HFFc6 (cell line): Measurements from ENCODE around the gene PINLYP. TPM values are rescaled to one million over a fixed set of nuclear protein-coding genes. Genes with fewer than 3 reads are reported as not detected.

Experiments used
- DNase-seq: peaks from one replicate; pipeline ENCODE4 v3.0.0-alpha.2; 2018
- H3K27ac Mint-ChIP-seq: 2 replicates; pipeline ENCODE4 v1.8.0; 2020; ENCODE audit warnings: mild to moderate bottlenecking, mixed read lengths
- H3K27me3 Mint-ChIP-seq: 2 replicates; pipeline ENCODE4 v1.8.0; 2021; ENCODE audit warnings: mild to moderate bottlenecking, moderate library complexity, mixed read lengths; ENCODE audit not compliant: insufficient read depth
- H3K36me3 Mint-ChIP-seq: 2 replicates; pipeline ENCODE4 v1.8.0; 2021; ENCODE audit warnings: low read depth, mixed read lengths
- H3K4me1 Mint-ChIP-seq: 2 replicates; pipeline ENCODE4 v1.8.0; 2020; ENCODE audit warnings: low read depth, mixed read lengths
- H3K4me3 Mint-ChIP-seq: 2 replicates; pipeline ENCODE4 v1.8.0; 2020; ENCODE audit warnings: mild to moderate bottlenecking, moderate library complexity, mixed read lengths
- H3K9me3 Mint-ChIP-seq: 2 replicates; pipeline ENCODE4 v1.8.0; 2020; ENCODE audit warnings: mild to moderate bottlenecking, mixed read lengths
- CTCF ChIP-seq: fragments of 200-600 bp; sonication (generic); IDR thresholded peaks from 2 replicates; pipeline ENCODE4 v1.5.0; 2021; ENCODE audit warnings: antibody characterized with exemption, mild to moderate bottlenecking
- total RNA-seq, 6 experiments: library from RNA; stranded (reverse); fragmentation: NEBNext Ultra II Directional; extraction: Animal tissue kit (Norgen Biotek cat#: 25700); gene quantifications; 2 replicates in 1 of 6; 3 replicates in 5 of 6; pipeline ENCODE4 v1.2.3, GENCODE V29; 2021

Gene PINLYP
- total RNA-seq, 6 experiments from 2014 or later, result 0.23 to 0.61 TPM; not detected in 4

GRCh38 chr19:43561139-43561970 lies 14.2 kb upstream of the PINLYP start:
- TF ChIP-seq CTCF, result no peak
- Mint-ChIP-seq H3K36me3 (peaks cover 35% of the 10 kb centered on the region), H3K4me1 (peaks cover 51% of the 10 kb centered on the region), H3K27me3 (no peaks in the 10 kb centered on the region), H3K27ac (peak overlapping the region; percentile 50), H3K4me3 (no peak overlapping the region), H3K9me3 (no peaks in the 10 kb centered on the region)
- DNase-seq, result no peak

- Mint-ChIP-seq H3K27me3 (no peaks in the 10 kb centered on the region), H3K4me1 (peaks cover 48% of the 10 kb centered on the region), H3K9me3 (no peaks in the 10 kb centered on the region), H3K4me3 (no peak overlapping the region), H3K36me3 (peaks cover 35% of the 10 kb centered on the region), H3K27ac (peak overlapping the region; percentile 78)
- no peak for TF ChIP-seq CTCF
- DNase-seq, result no peak
Observed at GRCh38 chr19:43562226-43562697, 13.3 kb upstream of the PINLYP start.

GRCh38 chr19:43562698-43563241 lies 12.8 kb upstream of the PINLYP start:
- Mint-ChIP-seq H3K36me3 (peaks cover 35% of the 10 kb centered on the region), H3K4me3 (no peak overlapping the region), H3K9me3 (no peaks in the 10 kb centered on the region), H3K27me3 (no peaks in the 10 kb centered on the region), H3K27ac (peak overlapping the region; percentile 78), H3K4me1 (peaks cover 43% of the 10 kb centered on the region)
- TF ChIP-seq CTCF, result no peak
- DNase-seq, result peak; percentile 78

- Mint-ChIP-seq H3K27me3 (no peaks in the 10 kb centered on the region), H3K36me3 (peaks cover 35% of the 10 kb centered on the region), H3K9me3 (no peaks in the 10 kb centered on the region), H3K27ac (peak overlapping the region; percentile 78), H3K4me1 (peaks cover 38% of the 10 kb centered on the region), H3K4me3 (no peak overlapping the region)
- DNase-seq, result no peak
- TF ChIP-seq CTCF, result no peak
Observed at GRCh38 chr19:43563816-43564457, 11.7 kb upstream of the PINLYP start.

GRCh38 chr19:43564800-43565199 lies 10.8 kb upstream of the PINLYP start:
- Mint-ChIP-seq H3K27me3 (no peaks in the 10 kb centered on the region), H3K36me3 (peaks cover 35% of the 10 kb centered on the region), H3K4me1 (peaks cover 39% of the 10 kb centered on the region), H3K27ac (no peak overlapping the region), H3K4me3 (no peak overlapping the region), H3K9me3 (no peaks in the 10 kb centered on the region)
- DNase-seq, result no peak
- TF ChIP-seq CTCF, result no peak
